HG02885 (cell line): Measurements from ENCODE around the gene KYAT1.

Source experiments
- ATAC-seq: cut with Tn5 transposase; IDR thresholded peaks from one replicate; pipeline ENCODE4 v1.9.1; 2021; ENCODE audit warnings: mild to moderate bottlenecking; ENCODE audit not compliant: unreplicated experiment, poor library complexity

Gene KYAT1

DNA sequence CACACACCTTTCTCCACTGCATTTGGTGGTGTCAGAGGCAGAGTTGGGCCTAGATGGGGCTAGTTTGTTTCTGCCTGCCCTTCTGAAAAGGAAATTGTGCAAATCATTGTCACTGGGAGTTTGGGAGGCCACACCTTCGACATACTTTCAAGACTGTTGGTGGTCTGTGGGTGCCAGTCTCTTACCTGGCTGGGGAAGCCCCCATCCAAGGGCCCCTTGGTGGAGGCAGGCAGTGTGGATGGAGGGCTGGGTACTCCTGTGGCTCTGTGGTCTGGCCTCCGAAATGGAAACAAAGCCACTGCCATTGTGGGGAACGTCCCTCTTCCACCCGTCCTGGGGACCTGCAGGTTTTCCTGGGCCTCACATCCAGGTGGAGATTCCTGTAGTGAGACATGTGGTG lies 28.1 kb upstream of the KYAT1 start:
- ATAC-seq: no peak

DNA sequence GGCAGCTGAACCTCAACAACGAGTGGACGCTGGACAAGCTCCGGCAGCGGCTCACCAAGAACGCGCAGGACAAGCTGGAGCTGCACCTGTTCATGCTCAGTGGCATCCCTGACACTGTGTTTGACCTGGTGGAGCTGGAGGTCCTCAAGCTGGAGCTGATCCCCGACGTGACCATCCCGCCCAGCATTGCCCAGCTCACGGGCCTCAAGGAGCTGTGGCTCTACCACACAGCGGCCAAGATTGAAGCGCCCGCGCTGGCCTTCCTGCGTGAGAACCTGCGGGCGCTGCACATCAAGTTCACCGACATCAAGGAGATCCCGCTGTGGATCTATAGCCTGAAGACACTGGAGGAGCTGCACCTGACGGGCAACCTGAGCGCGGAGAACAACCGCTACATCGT lies 26.6 kb upstream of the KYAT1 start:
- ATAC-seq: no peak

DNA sequence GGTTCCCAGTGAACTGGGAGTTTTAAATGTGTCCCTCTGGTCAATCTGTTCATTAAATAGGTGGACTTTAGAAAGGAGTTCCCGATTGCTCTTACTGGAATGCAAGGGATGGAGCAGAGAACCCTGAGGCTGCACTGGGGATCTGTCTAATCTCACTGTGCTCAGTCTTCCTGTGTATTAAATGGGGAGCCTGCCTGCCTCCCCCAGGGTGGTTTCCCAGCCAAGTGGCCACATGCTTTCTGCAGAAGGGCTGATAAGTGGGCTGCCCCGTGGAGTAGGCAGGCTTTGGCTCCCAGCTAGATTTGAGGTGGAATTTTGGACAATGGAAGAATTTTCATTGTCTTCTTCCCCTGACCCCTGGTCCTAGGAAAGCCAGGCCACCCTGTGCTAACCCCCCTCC lies 25.0 kb upstream of the KYAT1 start:
- no peak for ATAC-seq

DNA sequence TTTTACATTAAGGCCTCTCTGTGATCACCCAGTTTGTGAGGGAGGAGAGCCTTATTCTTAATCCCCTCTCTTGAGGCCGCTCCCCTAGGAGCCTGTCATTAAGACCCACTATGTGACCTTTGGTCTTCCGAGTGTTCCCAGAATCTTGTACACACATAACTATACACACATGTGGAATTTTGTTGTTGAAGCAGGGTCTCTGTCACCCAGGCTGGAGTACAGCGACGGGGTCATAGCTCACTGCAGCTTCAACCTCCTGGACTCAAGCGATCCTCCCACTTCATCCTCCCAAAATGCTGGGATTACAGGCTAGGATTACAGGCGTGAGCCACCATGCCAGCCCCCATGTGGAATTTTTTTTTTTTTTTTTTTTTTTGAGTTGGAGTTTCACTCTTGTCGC lies 24.2 kb upstream of the KYAT1 start:
- no peak for ATAC-seq

GRCh38 chr9:128903871-128904620 lies 22.3 kb upstream of the KYAT1 start:
- ATAC-seq: no peak

GRCh38 chr9:128903079-128903461 lies 21.3 kb upstream of the KYAT1 start:
- ATAC-seq: no peak

DNA sequence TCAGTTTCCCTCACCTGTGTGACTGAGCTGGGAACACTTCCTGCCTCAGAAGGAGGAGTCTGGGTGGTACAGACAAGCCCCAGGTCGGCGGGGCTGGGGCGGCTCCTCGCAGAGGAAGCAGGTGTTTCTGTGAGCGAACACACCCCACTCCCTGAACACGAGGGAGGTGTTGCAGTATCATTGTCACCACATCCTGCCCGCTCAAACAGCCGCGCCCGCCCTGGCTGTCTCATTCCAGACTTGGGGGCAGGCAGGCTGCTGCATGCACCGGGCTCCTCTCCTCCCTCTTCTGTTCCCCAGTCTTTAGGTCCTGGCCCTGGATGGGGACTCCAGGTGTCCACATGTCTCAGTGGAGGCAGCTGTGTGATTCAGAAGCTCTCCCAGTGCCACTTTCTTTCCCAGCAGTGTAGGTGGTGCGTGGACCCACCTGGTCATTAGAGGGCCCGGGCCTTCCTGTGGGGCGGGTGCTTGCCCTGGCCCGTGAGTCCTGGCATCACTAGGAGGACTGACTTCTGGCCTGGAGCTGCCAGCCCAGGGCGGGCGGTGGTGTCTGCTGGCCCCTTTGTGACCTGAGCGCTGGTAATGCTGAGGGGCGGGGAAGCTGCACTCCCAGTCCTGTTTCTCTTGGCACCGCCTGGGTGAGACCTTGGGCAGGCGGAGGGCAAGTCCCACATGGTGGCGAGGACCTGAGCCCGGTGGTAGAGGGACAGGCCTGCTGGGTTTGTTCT lies 20.8 kb upstream of the KYAT1 start:
- ATAC-seq: peak; percentile 87

DNA sequence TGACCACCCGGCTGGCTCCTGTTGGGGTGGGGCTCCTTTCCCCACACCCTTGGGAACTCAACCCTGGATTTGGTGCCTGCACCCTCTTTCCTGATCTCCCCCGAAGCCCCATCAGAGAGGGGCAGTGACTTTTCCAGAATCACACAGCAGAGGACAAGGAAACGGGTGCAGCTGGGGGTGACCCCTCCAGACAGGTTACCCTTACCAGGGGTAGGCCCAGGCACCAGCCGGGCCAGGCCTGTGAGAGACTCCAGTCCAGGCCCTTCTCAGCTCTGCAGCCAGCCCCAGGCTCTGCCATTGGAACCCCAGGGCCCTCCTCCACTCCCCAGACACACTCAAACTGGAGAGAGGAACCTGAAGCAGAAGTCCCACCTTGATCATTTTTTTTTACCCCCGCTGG lies 20.1 kb upstream of the KYAT1 start:
- no peak for ATAC-seq

DNA sequence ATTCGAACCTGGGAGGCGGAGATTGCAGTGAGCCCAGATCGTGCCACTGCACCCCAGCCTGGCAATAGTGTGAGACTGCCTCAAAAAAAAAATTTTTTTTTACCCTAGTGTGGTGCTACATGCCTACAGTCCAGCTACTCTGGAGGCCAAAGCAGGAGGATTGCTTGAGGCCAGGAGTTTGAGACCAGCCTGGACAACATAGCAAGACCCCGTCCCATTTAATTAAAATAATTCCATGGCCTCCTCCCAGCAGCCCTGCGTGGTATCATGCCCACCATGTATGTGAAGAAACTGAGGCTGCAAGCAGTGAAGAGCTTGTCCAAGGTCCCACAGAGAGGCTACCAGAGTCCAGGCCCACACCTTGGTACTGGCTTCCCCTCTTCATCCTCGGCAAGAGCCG lies 19.6 kb upstream of the KYAT1 start:
- no peak for ATAC-seq

- no peak for ATAC-seq
Observed at GRCh38 chr9:128899566-128900322, 18.0 kb upstream of the KYAT1 start.

- ATAC-seq: no peak
Observed at GRCh38 chr9:128898845-128899565, 17.3 kb upstream of the KYAT1 start.

DNA sequence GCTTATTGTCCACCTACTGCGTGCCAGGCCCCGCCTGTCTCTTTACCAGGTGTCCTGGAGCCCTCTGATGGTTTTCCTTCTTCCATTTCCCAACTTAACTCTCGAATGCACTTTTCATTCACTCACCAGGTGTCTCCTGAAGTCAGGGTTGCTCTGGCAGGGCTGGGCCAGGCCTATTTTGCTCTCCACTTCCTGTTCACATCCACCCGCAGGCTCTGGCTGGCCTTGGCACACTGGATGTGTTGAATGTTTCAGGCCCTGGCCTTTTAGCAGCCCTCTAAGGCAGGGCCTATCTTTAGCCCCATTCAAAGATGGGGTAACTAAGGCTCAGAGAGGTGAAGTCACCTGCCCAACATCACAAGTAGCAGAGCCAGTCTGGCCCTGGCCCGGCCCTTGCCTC lies 16.6 kb upstream of the KYAT1 start:
- no peak for ATAC-seq

- ATAC-seq: no peak
Observed at GRCh38 chr9:128895556-128895955, 13.8 kb upstream of the KYAT1 start.

DNA sequence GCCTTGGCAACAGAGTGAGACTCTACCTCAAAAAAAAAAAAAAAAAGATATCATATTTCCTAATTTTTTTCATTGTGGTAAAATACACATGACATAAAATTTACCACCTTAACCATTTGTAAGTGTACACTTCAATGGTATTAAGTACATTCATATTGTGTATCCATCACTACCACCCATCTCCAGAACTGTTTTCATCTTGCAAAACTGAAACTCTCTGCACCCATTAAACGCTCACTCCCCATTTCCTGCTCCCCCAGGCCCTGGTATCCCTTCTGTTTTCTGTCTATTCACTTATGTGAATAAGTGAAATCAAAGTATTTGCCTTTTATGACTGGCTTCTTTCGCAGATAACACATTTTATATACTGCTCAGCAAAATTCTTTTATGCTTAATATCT lies 13.0 kb upstream of the KYAT1 start:
- ATAC-seq: no peak

DNA sequence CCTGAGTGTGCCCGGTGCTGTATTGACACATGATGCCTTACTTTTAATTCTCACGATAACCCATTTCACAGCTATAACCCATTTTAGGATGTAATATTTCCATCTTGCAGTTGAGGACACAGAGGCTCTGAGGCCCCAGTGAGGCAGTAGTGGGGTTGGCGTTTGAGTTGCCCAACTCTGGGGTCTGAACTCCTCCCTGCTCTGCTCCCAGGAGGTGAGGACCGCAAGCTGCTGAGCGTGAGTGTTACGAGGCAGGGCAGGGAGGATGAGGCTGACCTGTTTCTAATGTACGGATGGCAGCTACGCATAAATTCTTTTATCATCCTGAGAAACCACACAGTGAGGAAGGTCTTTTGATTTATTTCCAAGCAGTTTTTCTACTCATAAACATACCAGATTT lies 11.6 kb upstream of the KYAT1 start:
- ATAC-seq: no peak

DNA sequence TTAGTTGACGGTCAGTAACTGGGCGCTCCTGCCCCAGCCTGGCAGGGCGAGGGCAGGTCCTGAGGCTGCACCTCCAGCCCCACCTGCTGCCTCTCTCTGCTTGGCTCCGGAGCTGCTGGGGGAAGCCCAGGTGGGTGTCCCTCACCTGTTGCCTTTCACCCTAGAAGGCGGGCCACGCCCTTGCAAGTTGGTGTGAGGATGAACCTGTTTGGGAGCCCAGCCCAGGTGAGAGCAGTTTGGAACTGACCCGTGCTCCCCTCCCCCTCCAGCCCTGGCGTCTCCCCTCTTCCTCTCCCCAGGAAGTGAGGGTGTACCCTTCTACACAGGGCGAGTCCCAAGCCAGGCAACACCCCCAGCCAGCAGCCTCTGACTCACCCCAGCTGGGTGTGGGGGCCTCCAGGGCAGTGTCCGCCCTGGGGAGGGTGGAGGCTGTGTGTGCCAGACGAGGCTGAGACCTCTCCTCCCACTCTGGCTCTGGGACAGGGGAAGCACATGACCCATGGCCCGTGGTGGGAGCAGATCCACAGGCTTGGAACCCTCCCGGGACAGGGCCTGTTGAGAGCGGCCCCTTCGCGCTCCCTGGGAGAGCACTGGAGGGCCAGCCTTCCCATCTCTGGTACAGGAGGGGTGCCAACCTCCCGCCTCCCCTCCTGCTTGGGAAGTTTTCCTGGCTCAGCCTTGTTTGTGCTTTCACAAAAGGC lies 10.6 kb upstream of the KYAT1 start:
- no peak for ATAC-seq

GRCh38 chr9:128891321-128892220 lies 9.8 kb upstream of the KYAT1 start:
- ATAC-seq: no peak

GRCh38 chr9:128887914-128888350 lies 6.2 kb upstream of the KYAT1 start:
- no peak for ATAC-seq

- ATAC-seq: no peak
Observed at GRCh38 chr9:128887049-128887448, 5.3 kb upstream of the KYAT1 start.
